ENCODE data around the gene KIAA0319L.

GRCh38 chr1:35575416-35575958 is 18.3 kb upstream of the KIAA0319L start:
- TF ChIP-seq CTCF (IDR thresholded peaks at IDR 0.05) = no peak
- no peak for TF ChIP-seq EP300 (IDR thresholded peaks at IDR 0.05)
